ENCODE measurements around the gene NNT.

DNA sequence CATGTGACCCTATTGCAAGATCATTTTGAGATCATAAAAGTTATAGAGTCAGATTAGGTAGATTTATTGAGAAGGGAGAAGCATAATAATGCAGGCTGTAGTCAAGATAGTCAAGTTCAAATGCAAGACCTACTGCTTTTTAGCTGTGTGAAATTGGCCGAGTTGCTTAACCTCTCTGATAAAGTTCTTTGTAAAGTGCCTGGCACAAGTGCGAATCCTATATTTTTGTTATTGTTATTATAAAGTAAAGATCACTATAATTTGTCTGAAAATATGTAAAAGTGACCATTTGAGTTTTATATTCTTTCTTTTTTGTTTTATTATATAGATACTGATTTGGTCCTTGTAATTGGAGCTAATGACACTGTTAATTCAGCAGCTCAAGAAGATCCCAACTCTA lies 99.3 kb downstream of the NNT start:
- no peak for TF ChIP-seq ZNF565 (CRISPR knock-in tag; conservative IDR thresholded peaks at IDR 0.05; ENCODE audit: low read depth)
- no peak for TF ChIP-seq ZFP30 (CRISPR knock-in tag; IDR thresholded peaks at IDR 0.05)
- TF ChIP-seq BACH2 (CRISPR knock-in tag; IDR thresholded peaks at IDR 0.05; ENCODE audit: borderline replicate concordance) = no peak
- TF ChIP-seq, protein P1, sequence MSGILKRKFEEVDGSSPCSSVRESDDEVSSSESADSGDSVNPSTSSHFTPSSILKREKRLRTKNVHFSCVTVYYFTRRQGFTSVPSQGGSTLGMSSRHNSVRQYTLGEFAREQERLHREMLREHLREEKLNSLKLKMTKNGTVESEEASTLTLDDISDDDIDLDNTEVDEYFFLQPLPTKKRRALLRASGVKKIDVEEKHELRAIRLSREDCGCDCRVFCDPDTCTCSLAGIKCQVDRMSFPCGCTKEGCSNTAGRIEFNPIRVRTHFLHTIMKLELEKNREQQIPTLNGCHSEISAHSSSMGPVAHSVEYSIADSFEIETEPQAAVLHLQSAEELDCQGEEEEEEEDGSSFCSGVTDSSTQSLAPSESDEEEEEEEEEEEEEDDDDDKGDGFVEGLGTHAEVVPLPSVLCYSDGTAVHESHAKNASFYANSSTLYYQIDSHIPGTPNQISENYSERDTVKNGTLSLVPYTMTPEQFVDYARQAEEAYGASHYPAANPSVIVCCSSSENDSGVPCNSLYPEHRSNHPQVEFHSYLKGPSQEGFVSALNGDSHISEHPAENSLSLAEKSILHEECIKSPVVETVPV (CRISPR knock-in tag; IDR thresholded peaks at IDR 0.05) = no peak
- TF ChIP-seq, protein P2, sequence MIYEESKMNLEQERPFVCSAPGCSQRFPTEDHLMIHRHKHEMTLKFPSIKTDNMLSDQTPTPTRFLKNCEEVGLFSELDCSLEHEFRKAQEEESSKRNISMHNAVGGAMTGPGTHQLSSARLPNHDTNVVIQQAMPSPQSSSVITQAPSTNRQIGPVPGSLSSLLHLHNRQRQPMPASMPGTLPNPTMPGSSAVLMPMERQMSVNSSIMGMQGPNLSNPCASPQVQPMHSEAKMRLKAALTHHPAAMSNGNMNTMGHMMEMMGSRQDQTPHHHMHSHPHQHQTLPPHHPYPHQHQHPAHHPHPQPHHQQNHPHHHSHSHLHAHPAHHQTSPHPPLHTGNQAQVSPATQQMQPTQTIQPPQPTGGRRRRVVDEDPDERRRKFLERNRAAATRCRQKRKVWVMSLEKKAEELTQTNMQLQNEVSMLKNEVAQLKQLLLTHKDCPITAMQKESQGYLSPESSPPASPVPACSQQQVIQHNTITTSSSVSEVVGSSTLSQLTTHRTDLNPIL (CRISPR knock-in tag; IDR thresholded peaks at IDR 0.05; ENCODE audit: low read depth) = no peak
- TF ChIP-seq RARB (CRISPR knock-in tag; IDR thresholded peaks at IDR 0.05) = no peak
- TF ChIP-seq, protein P3, sequence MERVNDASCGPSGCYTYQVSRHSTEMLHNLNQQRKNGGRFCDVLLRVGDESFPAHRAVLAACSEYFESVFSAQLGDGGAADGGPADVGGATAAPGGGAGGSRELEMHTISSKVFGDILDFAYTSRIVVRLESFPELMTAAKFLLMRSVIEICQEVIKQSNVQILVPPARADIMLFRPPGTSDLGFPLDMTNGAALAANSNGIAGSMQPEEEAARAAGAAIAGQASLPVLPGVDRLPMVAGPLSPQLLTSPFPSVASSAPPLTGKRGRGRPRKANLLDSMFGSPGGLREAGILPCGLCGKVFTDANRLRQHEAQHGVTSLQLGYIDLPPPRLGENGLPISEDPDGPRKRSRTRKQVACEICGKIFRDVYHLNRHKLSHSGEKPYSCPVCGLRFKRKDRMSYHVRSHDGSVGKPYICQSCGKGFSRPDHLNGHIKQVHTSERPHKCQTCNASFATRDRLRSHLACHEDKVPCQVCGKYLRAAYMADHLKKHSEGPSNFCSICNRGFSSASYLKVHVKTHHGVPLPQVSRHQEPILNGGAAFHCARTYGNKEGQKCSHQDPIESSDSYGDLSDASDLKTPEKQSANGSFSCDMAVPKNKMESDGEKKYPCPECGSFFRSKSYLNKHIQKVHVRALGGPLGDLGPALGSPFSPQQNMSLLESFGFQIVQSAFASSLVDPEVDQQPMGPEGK (CRISPR knock-in tag; IDR thresholded peaks at IDR 0.05; ENCODE audit: borderline replicate concordance) = no peak
- no peak for TF ChIP-seq ISL1 (CRISPR knock-in tag; IDR thresholded peaks at IDR 0.05)
- no peak for TF ChIP-seq GLIS3 (CRISPR knock-in tag; IDR thresholded peaks at IDR 0.05)
- TF ChIP-seq TOX (CRISPR knock-in tag; IDR thresholded peaks at IDR 0.05; ENCODE audit: borderline replicate concordance) = no peak
- TF ChIP-seq CSDC2 (CRISPR knock-in tag; IDR thresholded peaks at IDR 0.05) = no peak
